GM19455 (cell line): Measurements from ENCODE around the gene ADAMTS19.

Source experiments
- ATAC-seq: cut with Tn5 transposase; IDR thresholded peaks from one replicate; pipeline ENCODE4 v1.9.1; 2021; ENCODE audit not compliant: unreplicated experiment

Gene ADAMTS19

GRCh38 chr5:129672006-129672405 is 211.9 kb downstream of the ADAMTS19 start:
- no peak for ATAC-seq

GRCh38 chr5:129679671-129680070 is 219.6 kb downstream of the ADAMTS19 start:
- ATAC-seq: no peak

DNA sequence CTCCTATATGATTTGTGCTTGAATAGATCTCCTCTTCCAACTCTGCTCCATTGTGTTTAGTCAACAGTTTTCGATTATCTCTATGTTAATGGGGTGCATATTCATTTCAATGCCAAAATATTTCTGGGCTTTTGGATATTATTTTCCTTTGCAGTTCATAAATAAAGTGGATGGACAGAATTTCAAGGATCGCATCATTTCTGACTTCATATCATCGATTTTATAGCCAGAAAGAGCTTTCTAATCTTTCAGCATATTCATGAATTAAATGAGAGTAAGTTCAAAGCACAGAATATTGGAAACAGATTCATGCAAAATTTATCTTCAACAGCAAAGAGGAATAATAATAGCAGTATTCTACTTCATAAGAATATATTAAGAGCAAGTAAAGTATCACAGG is 227.8 kb downstream of the ADAMTS19 start:
- no peak for ATAC-seq

DNA sequence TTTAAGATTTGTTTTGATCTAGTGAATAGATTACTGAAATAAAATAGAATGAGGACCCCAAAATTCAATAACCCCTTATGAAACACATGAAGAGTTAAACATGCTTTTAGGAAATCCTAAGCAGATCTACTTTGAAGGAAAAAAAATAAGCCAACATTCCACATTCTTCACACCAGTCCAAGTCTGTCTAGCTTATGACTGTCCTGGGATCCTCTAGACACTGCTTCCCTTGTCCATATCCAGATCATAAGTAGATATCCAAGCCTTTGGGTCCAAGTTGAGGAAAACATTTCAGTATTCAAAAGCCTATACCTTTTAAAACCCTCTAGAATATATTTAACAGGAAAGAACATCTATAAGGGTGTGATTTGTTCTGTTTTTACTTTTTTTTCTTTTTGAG is 228.9 kb downstream of the ADAMTS19 start:
- ATAC-seq: no peak

- ATAC-seq: no peak
Observed at GRCh38 chr5:129691220-129691619, 231.1 kb downstream of the ADAMTS19 start.

GRCh38 chr5:129696636-129697035 is 236.5 kb downstream of the ADAMTS19 start:
- no peak for ATAC-seq

DNA sequence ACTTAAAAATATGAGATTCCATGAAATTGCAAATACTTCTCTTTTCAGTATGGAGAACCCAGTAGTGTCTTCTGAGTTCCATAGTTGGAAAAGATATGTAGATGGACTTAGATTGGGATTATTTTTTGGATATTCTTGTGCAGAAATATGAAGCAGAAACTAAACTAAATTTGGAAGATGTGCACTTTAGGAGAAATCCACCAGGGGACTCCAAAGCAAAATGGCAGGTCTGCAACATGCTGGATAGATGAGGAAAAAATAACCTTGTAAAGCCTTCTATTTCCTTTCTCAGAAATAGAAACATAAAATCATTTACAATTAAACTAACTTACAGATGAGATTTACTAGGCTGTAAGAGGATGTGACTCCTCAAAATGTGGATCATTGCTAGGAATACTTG is 238.6 kb downstream of the ADAMTS19 start:
- no peak for ATAC-seq

DNA sequence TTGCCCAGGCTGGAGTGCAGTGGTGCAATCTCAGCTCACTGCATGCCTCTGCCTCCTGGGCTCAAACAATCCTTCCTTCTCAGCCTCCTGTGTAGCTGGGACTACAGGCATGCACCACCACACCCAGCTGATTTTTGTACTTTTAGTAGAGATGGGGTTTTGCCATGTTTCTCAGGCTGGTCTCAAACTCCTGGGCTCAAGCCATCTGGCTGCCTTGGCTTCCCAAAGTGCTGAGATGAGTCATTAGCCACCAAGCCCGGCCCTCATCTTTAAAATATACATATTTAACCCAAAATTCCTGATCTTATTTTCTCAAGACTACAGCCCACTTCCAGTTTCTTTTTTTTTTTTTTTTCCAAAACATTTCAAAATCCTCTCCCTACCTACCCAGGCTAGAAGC is 256.1 kb downstream of the ADAMTS19 start:
- ATAC-seq: no peak

DNA sequence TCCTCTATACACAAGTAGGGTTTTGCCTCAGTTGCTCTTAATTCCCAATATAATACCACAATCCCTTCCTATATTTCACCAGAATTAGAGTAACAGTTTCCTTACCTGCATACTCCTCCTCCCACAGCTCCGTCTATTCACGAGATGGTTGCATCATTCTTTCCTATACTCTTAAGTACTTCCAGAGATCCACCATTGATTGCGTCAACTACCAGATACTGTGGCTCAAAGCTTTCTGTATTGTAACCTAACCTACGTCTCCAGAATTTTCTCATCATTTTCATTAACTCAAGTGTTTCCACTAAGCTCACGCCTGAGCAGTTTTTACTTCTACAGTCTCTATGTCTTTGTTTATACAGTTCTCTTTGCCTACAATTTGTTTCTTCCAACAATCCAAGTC is 256.6 kb downstream of the ADAMTS19 start:
- ATAC-seq: no peak

- ATAC-seq: no peak
Observed at GRCh38 chr5:129717751-129718310, 257.7 kb downstream of the ADAMTS19 start.

GRCh38 chr5:129718471-129719090 is 258.5 kb downstream of the ADAMTS19 start:
- no peak for ATAC-seq

- ATAC-seq: no peak
Observed at GRCh38 chr5:129724222-129724621, 264.1 kb downstream of the ADAMTS19 start.

GRCh38 chr5:129724647-129725046 is 264.5 kb downstream of the ADAMTS19 start:
- ATAC-seq: no peak

DNA sequence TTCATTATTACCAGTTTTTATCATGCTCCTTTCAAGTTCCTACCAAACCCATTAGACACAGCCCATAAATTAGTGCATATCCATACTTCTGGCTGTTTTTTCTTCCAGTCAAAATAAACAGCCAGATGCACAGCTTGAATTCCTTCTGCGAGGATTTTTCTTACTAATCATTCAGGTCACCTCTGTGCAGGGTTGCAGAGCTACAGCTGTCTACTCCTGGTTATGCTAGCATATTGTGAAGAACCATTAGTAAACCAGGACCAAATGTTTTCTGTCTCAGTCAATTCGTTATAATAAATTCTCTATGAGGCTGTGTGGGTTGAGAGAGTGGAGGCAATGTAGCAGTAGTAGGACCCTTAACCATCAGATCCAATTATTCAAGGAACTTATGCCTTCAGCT is 279.7 kb downstream of the ADAMTS19 start:
- no peak for ATAC-seq

- ATAC-seq: no peak
Observed at GRCh38 chr5:129743541-129744187, 283.6 kb downstream of the ADAMTS19 start.

DNA sequence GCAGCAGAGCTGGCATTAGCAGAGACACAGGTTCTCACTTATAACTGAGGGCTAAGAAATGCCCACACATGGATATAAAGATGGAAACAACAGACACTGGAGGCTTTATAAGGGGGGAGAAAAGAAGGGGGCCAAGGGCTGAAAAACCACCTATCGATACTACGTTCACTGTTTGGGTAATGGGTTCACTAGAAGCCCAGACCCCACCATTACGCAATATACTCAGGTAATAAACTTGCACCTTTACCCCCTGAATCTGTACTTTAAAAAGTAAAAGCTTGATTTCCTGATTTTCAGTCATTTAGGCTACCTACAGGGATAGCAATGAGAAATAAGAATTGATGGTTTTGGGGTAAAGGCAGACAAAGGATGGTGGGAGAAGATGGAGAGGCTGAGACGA is 285.9 kb downstream of the ADAMTS19 start:
- ATAC-seq: no peak

DNA sequence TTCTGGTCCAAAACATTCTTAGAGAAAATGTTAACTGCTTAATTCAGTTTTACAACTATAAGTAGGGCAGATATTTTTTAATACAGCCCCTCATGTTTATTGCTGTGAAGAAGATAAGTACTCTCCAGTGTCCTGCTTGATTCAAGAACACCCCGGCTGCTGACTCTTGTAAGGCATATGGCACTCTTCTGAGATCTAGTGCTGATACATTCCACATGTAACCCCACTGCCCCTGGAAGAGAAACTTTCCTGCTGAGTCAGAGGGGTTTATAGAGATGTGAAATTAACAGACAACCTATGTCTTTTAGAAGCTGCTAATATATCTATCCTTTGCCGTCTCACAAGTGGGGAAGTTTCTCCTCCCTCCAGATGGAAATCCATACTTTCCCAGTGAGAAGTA is 286.8 kb downstream of the ADAMTS19 start:
- no peak for ATAC-seq

- no peak for ATAC-seq
Observed at GRCh38 chr5:129747572-129748407, 287.7 kb downstream of the ADAMTS19 start, which contains the start of gene MINAR2. Gene MINAR2 (plus strand): TSS chr5:129748094. CDS start chr5:129748191, 97 bp downstream.

DNA sequence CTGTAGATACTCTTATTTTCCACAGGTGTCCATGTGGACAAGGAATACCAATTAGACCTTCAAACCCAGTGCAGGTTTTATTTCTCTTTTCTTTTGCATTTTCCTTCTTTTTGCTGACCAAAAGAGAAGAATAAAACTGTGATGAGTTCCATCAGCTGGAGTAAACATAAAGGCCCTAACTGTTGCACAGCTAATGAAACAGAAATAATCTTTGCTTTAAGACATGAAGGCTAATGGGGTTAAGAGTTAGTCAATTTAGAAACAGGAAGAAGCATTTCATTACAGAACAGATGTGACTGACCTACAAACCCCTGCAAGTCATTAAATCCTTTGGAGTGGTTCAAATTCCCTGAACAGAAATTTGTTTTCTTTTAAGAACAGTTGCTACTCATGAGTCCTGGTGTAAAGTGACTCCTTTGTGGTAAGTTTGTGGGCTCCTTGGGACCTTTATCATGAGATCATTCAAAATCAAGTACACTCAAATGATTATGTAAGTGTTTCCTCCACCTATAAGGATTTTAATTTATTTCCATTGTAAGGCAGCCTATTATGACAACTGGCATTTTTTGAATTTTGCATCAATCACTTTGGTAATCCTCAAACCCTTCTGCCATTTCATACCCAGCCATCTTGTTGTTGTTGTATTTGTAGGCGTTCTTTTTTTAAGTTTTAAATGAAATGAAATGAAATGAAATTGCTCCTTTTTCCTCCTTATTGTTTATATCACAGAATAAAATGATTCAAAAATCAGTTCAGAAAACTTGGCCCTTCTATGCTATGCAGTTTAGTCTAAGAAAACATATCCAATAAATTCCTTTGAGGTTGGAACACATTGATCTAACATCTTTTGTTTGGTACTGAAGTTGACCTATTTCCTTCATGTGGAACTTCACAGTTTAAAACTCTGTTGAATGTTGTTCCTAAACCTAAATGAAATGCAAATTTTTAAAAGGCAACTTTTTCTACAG is 289.1 kb downstream of the ADAMTS19 start:
- no peak for ATAC-seq

- no peak for ATAC-seq
Observed at GRCh38 chr5:129760636-129761325, 300.7 kb downstream of the ADAMTS19 start.
